ENCODE data around the gene GCGR. TPM values are rescaled to one million over a fixed set of nuclear protein-coding genes. Genes with fewer than 3 reads are reported as not detected.

GCGR gene
- total and polyA plus RNA-seq, 2 of the 13 experiments (the other 11 are each of a cell fraction or from before 2014, with no cell fraction given) = 0.04 to 0.13 TPM

DNA sequence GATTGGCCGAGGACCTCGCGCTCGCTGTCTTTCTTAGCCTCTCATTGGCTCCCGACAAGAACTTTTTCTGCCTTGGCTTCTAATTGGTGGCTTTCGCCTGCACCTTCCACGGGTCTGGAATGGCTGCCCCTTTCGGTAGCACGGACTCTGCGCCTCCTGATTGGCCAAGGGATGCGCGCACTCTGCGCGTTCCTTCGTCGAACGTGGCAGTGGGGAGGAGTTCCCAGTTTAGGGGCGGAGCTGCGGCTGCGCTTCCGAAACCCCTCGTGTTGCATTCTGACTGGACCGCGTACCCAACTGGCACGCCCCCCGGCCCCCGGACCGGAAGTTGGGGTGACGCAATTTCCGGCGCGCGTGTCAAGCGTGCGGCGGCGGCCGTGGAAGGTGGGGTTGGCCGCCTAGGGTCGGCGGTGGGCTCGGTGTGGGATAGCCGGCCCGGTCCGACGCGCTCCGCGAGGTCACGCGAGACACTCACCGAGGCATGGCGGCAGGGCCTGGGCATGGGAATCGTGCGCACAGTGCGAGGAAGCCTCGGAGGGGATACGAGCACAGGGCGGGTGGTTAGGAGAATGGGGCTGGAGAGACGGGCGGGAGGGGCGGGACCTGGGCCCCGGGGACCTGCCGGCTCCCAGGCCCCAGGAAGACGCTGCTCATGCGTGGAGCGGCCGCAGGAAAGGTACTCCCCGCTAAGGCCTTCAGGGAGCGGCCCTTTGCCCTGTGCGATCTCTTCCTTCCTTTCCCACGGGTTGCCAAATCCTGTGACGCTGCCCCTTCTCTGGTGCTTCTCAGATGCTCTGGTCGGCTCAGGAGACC is 57.0 kb downstream of the GCGR start (continued):
- TF ChIP-seq ZNF580 (CRISPR knock-in tag; IDR thresholded peaks at IDR 0.05; ENCODE audit: borderline replicate concordance, low read depth) (0 out of 2 replicates have a peak, but pooled peaks have one; percentile 56), SMAD1 (CRISPR knock-in tag; IDR thresholded peaks at IDR 0.05; ENCODE audit: borderline replicate concordance, low read depth) (peak; percentile 69; the same call in 1 of the 2 replicates), BHLHE40 (IDR thresholded peaks at IDR 0.05; ENCODE audit: low read length) (peak; percentile 85), ZNF496 (CRISPR knock-in tag; IDR thresholded peaks at IDR 0.05; ENCODE audit: insufficient replicate concordance) (no peak), TARDBP (CRISPR knock-in tag; IDR thresholded peaks at IDR 0.05) (no peak; the same call in none of the 2 replicates), U2AF1 (optimal IDR thresholded peaks at IDR 0.05; ENCODE audit: low read depth, low read length) (peak; percentile 51), EED (CRISPR knock-in tag; IDR thresholded peaks at IDR 0.05) (peak; percentile 80; the same call in 1 of the 2 replicates), CCDC6 (CRISPR knock-in tag; IDR thresholded peaks at IDR 0.05) (peak; percentile 84; the same call in 1 of the 2 replicates), KDM2A (CRISPR knock-in tag; IDR thresholded peaks at IDR 0.05; ENCODE audit: borderline replicate concordance, low read depth) (peak; percentile 85), TEAD2 (CRISPR knock-in tag; IDR thresholded peaks at IDR 0.05) (peak; percentile 77), SMYD3 (CRISPR knock-in tag; IDR thresholded peaks at IDR 0.05) (no peak), MED13 (CRISPR knock-in tag; IDR thresholded peaks at IDR 0.05) (peak; percentile 82; the same call in 1 of the 2 replicates), AGO1 (IDR thresholded peaks at IDR 0.05; ENCODE audit: low read depth, low read length, poor library complexity, severe bottlenecking) (no peak), ZNF10 (CRISPR knock-in tag; IDR thresholded peaks at IDR 0.05; ENCODE audit: borderline replicate concordance, low read depth) (no peak), ZNF768 (CRISPR knock-in tag; IDR thresholded peaks at IDR 0.05) (peak; percentile 83), ZNF256 (CRISPR knock-in tag; conservative IDR thresholded peaks at IDR 0.05) (no peak)
- TF ChIP-seq, protein P1, sequence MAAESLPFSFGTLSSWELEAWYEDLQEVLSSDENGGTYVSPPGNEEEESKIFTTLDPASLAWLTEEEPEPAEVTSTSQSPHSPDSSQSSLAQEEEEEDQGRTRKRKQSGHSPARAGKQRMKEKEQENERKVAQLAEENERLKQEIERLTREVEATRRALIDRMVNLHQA (CRISPR knock-in tag; IDR thresholded peaks at IDR 0.05) = no peak
- TF ChIP-seq, protein P2, sequence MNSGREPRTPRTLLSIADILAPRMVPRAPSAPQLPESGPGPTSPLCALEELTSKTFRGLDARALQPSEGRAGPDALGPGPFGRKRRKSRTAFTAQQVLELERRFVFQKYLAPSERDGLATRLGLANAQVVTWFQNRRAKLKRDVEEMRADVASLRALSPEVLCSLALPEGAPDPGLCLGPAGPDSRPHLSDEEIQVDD (CRISPR knock-in tag; IDR thresholded peaks at IDR 0.05; ENCODE audit: borderline replicate concordance) = 0 out of 2 replicates have a peak, but pooled peaks have one; percentile 5
- TF ChIP-seq, protein P3, sequence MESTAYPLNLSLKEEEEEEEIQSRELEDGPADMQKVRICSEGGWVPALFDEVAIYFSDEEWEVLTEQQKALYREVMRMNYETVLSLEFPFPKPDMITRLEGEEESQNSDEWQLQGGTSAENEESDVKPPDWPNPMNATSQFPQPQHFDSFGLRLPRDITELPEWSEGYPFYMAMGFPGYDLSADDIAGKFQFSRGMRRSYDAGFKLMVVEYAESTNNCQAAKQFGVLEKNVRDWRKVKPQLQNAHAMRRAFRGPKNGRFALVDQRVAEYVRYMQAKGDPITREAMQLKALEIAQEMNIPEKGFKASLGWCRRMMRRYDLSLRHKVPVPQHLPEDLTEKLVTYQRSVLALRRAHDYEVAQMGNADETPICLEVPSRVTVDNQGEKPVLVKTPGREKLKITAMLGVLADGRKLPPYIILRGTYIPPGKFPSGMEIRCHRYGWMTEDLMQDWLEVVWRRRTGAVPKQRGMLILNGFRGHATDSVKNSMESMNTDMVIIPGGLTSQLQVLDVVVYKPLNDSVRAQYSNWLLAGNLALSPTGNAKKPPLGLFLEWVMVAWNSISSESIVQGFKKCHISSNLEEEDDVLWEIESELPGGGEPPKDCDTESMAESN (CRISPR knock-in tag; conservative IDR thresholded peaks at IDR 0.05) = peak; percentile 95
- TF ChIP-seq, protein P4, sequence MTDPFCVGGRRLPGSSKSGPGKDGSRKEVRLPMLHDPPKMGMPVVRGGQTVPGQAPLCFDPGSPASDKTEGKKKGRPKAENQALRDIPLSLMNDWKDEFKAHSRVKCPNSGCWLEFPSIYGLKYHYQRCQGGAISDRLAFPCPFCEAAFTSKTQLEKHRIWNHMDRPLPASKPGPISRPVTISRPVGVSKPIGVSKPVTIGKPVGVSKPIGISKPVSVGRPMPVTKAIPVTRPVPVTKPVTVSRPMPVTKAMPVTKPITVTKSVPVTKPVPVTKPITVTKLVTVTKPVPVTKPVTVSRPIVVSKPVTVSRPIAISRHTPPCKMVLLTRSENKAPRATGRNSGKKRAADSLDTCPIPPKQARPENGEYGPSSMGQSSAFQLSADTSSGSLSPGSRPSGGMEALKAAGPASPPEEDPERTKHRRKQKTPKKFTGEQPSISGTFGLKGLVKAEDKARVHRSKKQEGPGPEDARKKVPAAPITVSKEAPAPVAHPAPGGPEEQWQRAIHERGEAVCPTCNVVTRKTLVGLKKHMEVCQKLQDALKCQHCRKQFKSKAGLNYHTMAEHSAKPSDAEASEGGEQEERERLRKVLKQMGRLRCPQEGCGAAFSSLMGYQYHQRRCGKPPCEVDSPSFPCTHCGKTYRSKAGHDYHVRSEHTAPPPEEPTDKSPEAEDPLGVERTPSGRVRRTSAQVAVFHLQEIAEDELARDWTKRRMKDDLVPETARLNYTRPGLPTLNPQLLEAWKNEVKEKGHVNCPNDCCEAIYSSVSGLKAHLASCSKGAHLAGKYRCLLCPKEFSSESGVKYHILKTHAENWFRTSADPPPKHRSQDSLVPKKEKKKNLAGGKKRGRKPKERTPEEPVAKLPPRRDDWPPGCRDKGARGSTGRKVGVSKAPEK (CRISPR knock-in tag; IDR thresholded peaks at IDR 0.05; ENCODE audit: borderline replicate concordance) = no peak
- TF ChIP-seq, protein P5, sequence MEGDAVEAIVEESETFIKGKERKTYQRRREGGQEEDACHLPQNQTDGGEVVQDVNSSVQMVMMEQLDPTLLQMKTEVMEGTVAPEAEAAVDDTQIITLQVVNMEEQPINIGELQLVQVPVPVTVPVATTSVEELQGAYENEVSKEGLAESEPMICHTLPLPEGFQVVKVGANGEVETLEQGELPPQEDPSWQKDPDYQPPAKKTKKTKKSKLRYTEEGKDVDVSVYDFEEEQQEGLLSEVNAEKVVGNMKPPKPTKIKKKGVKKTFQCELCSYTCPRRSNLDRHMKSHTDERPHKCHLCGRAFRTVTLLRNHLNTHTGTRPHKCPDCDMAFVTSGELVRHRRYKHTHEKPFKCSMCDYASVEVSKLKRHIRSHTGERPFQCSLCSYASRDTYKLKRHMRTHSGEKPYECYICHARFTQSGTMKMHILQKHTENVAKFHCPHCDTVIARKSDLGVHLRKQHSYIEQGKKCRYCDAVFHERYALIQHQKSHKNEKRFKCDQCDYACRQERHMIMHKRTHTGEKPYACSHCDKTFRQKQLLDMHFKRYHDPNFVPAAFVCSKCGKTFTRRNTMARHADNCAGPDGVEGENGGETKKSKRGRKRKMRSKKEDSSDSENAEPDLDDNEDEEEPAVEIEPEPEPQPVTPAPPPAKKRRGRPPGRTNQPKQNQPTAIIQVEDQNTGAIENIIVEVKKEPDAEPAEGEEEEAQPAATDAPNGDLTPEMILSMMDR (CRISPR knock-in tag; IDR thresholded peaks at IDR 0.05) = peak; percentile 9; the same call in 1 of the 2 replicates

Measured in HepG2 (cell line).